ENCODE data around the gene USP40.

Gene USP40

GRCh38 chr2:233440714-233441113, 125.9 kb downstream of the USP40 start:
- DNase-seq = no peak

GRCh38 chr2:233440314-233440713, 126.3 kb downstream of the USP40 start:
- no peak for DNase-seq

GRCh38 chr2:233439191-233439590, 127.4 kb downstream of the USP40 start:
- no peak for DNase-seq

- no peak for DNase-seq
Observed at GRCh38 chr2:233438573-233439147, 127.9 kb downstream of the USP40 start.

- no peak for DNase-seq
Observed at GRCh38 chr2:233437439-233437955, 129.1 kb downstream of the USP40 start.

GRCh38 chr2:233436691-233437438, 129.7 kb downstream of the USP40 start:
- DNase-seq = no peak

- DNase-seq = no peak
Observed at GRCh38 chr2:233436191-233436581, 130.4 kb downstream of the USP40 start.

- DNase-seq = no peak
Observed at GRCh38 chr2:233435436-233436190, 131.0 kb downstream of the USP40 start.

- no peak for DNase-seq
Observed at GRCh38 chr2:233434666-233435330, 131.8 kb downstream of the USP40 start.

- no peak for DNase-seq
Observed at GRCh38 chr2:233433794-233434193, 132.8 kb downstream of the USP40 start.

GRCh38 chr2:233433029-233433428, 133.6 kb downstream of the USP40 start:
- DNase-seq = no peak

- no peak for DNase-seq
Observed at GRCh38 chr2:233430651-233431050, 135.9 kb downstream of the USP40 start.

- DNase-seq = peak; percentile 68
Observed at GRCh38 chr2:233430081-233430480, 136.5 kb downstream of the USP40 start.

- DNase-seq = no peak
Observed at GRCh38 chr2:233429175-233429897, 137.2 kb downstream of the USP40 start.

- no peak for DNase-seq
Observed at GRCh38 chr2:233428438-233428837, 138.1 kb downstream of the USP40 start.

- no peak for DNase-seq
Observed at GRCh38 chr2:233428008-233428407, 138.6 kb downstream of the USP40 start.

GRCh38 chr2:233426619-233427342, 139.8 kb downstream of the USP40 start:
- DNase-seq = peak; percentile 78
